ENCODE measurements around the gene SLC5A9. TPM values are rescaled to one million over a fixed set of nuclear protein-coding genes. Genes with fewer than 3 reads are reported as not detected.

SLC5A9 gene
- total RNA-seq, 1 experiment from 2014 or later, result not detected

GRCh38 chr1:48250572-48250971, 28.1 kb downstream of the SLC5A9 start:
- H3K27ac ChIP-seq (ENCODE audit: low read depth, low read length), result no peak overlapping the region
- no peaks in the 10 kb centered on the region for H3K4me1 ChIP-seq (ENCODE audit: control insufficient read depth in 1 of 2, insufficient read depth in 2 of 2, low read length in 2 of 2)
- TF ChIP-seq EGR1 (IDR thresholded peaks at IDR 0.05; ENCODE audit: low read depth) (no peak), CBX3 (IDR thresholded peaks at IDR 0.05; ENCODE audit: low read depth) (no peak), ZNF274 (IDR thresholded peaks at IDR 0.05; ENCODE audit: low read depth, low read length) (no peak), SP1 (IDR thresholded peaks at IDR 0.05; ENCODE audit: low read depth) (no peak), TCF7L2 (IDR thresholded peaks at IDR 0.05; ENCODE audit: borderline replicate concordance, extremely low read depth, insufficient read depth, insufficient read length) (no peak), ELF1 (IDR thresholded peaks at IDR 0.05; ENCODE audit: borderline replicate concordance, low read depth) (no peak), CTCF (IDR thresholded peaks at IDR 0.05 in 2 of 3, conservative IDR thresholded peaks at IDR 0.05 in 1 of 3; ENCODE audit: borderline replicate concordance in 1 of 3, insufficient read depth in 1 of 3, low read depth in 2 of 3, low read length in 2 of 3) (no peak), CEBPB (IDR thresholded peaks at IDR 0.05; ENCODE audit: low read depth) (no peak), SIN3A (IDR thresholded peaks at IDR 0.05; ENCODE audit: low read depth) (no peak), MAX (IDR thresholded peaks at IDR 0.05) (no peak), JUND (IDR thresholded peaks at IDR 0.05) (no peak), POLR2AphosphoS5 (IDR thresholded peaks at IDR 0.05; ENCODE audit: low read depth, low read length) (no peak), EZH2 (IDR thresholded peaks at IDR 0.05) (no peak), ATF3 (IDR thresholded peaks at IDR 0.05) (no peak), RAD21 (IDR thresholded peaks at IDR 0.05; ENCODE audit: low read depth) (no peak), ZFX (IDR thresholded peaks at IDR 0.05) (no peak), SRF (IDR thresholded peaks at IDR 0.05; ENCODE audit: low read depth) (no peak), POLR2A (IDR thresholded peaks at IDR 0.05; ENCODE audit: borderline replicate concordance, extremely low read depth, insufficient read depth, insufficient read length) (no peak), EZH2phosphoT487 (IDR thresholded peaks at IDR 0.05; ENCODE audit: borderline replicate concordance) (no peak), REST (IDR thresholded peaks at IDR 0.05; ENCODE audit: low read depth) (no peak)
- DNase-seq (ENCODE audit: low read depth, low spot score) (no peak), ATAC-seq (no peak)
- no peaks in the 10 kb centered on the region for H3K36me3 ChIP-seq (ENCODE audit: control insufficient read depth in 1 of 2, insufficient read depth in 2 of 2, low read length in 2 of 2)
- CTCF ChIA-PET, result no interaction called here
- H3K9ac ChIP-seq (ENCODE audit: low read length), result no peak overlapping the region
- POLR2A ChIA-PET, result no interaction called here
- no peak overlapping the region for H3K4me2 ChIP-seq (ENCODE audit: low read length)
- no peak overlapping the region for H2AFZ ChIP-seq (ENCODE audit: low read depth, low read length, poor library complexity, severe bottlenecking)
- no peaks in the 10 kb centered on the region for H4K20me1 ChIP-seq (ENCODE audit: insufficient read depth)
- BruUV-seq (replicated peaks), result no TSS peak
- no peaks in the 10 kb centered on the region for H3K9me2 ChIP-seq (ENCODE audit: insufficient read depth)
- no peaks in the 10 kb centered on the region for H3K27me3 ChIP-seq (ENCODE audit: insufficient read depth, low read length)
- H3K79me2 ChIP-seq (ENCODE audit: insufficient read depth, low read length), result no peaks in the 10 kb centered on the region
- RAD21 ChIA-PET (ENCODE audit: low non-redundant PET in 1 of 2, low total read pairs in 2 of 2, uncharacterized antibody in 2 of 2, unreplicated experiment in 2 of 2), result interaction anchor here in 1 of 2 experiments (0.7 kb wide), 1 partner anchor 15 kb away, joined by 3 read pairs; no protein-coding TSS in a partner anchor
- H3K4me3 ChIP-seq (replicated peaks in 1 of 2; ENCODE audit: low read depth in 1 of 2, low read length in 2 of 2), result no peak overlapping the region
- H3K9me3 ChIP-seq (ENCODE audit: control insufficient read depth in 1 of 2, insufficient read depth in 1 of 2, low read depth in 1 of 2, low read length in 2 of 2), result no peaks in the 10 kb centered on the region
- intact Hi-C loops (cut with micrococcal nuclease), result no loop called here

Data from HCT116 (cell line).